Measurements from ENCODE around the gene TTN.

Gene TTN

DNA sequence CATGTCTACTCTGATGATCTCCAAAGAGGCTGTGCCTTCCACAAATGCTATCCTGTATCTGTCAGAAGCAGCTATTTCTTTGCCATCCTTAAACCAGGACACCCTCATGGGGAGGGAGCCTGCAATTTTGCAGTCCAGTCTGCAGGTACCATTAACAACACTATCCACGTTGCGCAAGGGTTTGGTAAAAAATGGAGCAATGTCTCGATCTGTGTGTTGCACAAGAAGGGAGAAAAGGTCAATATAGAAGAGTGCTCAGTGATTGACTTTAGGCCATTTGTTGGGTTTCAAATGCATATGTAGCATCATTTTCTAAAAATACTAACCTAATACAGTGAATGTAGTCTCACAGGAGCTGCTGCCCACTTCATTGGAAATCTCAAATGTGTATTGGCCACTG lies 74.3 kb downstream of the TTN start:
- no peaks in the 10 kb centered on the region for H3K27me3 Mint-ChIP-seq (ENCODE audit: low read depth)
- H3K36me3 Mint-ChIP-seq (ENCODE audit: low read depth) = no peaks in the 10 kb centered on the region
- H3K4me3 Mint-ChIP-seq = no peak overlapping the region
- H3K4me1 Mint-ChIP-seq = no peaks in the 10 kb centered on the region
- H3K27ac Mint-ChIP-seq = no peak overlapping the region
- H3K9me3 Mint-ChIP-seq = no peaks in the 10 kb centered on the region
- TF ChIP-seq, protein P1, sequence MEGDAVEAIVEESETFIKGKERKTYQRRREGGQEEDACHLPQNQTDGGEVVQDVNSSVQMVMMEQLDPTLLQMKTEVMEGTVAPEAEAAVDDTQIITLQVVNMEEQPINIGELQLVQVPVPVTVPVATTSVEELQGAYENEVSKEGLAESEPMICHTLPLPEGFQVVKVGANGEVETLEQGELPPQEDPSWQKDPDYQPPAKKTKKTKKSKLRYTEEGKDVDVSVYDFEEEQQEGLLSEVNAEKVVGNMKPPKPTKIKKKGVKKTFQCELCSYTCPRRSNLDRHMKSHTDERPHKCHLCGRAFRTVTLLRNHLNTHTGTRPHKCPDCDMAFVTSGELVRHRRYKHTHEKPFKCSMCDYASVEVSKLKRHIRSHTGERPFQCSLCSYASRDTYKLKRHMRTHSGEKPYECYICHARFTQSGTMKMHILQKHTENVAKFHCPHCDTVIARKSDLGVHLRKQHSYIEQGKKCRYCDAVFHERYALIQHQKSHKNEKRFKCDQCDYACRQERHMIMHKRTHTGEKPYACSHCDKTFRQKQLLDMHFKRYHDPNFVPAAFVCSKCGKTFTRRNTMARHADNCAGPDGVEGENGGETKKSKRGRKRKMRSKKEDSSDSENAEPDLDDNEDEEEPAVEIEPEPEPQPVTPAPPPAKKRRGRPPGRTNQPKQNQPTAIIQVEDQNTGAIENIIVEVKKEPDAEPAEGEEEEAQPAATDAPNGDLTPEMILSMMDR (IDR thresholded peaks at IDR 0.05; ENCODE audit: unreplicated experiment in 3 of 3) = no peak

DNA sequence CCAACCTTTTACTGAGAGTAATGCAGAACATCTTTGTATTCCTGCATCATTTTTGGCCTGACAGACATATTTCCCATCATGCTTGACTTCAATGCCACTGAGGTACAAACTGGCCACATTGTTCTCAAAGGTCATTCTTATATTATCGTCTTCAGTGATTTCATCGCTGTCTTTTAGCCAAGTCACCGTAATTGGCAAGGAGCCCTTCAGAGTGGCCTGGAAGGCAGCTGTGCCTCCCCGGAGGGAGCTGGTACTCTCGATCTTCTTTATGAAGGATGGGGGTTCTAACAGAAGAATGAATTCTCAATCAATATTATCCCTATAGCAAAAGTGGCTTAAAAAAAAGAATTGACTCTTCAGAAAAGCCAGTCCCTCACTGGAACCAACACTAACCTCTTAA lies 75.9 kb downstream of the TTN start:
- TF ChIP-seq, protein P1 (IDR thresholded peaks at IDR 0.05; ENCODE audit: unreplicated experiment in 3 of 3) = no peak
- Mint-ChIP-seq H3K36me3 (ENCODE audit: low read depth) (no peaks in the 10 kb centered on the region), H3K4me3 (no peak overlapping the region), H3K4me1 (no peaks in the 10 kb centered on the region), H3K27me3 (ENCODE audit: low read depth) (no peaks in the 10 kb centered on the region), H3K27ac (no peak overlapping the region), H3K9me3 (no peaks in the 10 kb centered on the region)

DNA sequence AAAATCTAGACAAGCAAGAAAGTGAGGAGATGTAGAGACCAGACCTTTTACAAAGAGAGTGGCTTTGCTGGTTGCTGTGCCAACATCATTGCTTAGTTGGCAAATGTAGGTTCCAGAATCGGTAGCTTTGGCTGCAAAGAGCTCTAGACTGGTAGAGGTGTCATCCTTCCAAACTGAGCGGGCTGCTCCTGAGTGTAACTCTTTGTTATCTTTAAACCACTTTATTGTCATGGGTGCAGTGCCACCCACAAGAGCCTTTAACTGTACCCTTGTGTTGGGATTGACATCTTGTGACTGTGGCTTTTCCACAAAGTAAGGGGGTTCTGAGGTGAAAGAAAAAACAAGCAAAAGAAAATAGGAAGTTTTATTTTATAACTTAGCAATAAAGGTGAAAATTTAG lies 77.2 kb downstream of the TTN start:
- no peaks in the 10 kb centered on the region for H3K4me1 Mint-ChIP-seq
- no peaks in the 10 kb centered on the region for H3K27me3 Mint-ChIP-seq (ENCODE audit: low read depth)
- no peak overlapping the region for H3K4me3 Mint-ChIP-seq
- H3K27ac Mint-ChIP-seq = no peak overlapping the region
- no peaks in the 10 kb centered on the region for H3K9me3 Mint-ChIP-seq
- no peaks in the 10 kb centered on the region for H3K36me3 Mint-ChIP-seq (ENCODE audit: low read depth)
- TF ChIP-seq, protein P1 (IDR thresholded peaks at IDR 0.05; ENCODE audit: unreplicated experiment in 3 of 3) = no peak

DNA sequence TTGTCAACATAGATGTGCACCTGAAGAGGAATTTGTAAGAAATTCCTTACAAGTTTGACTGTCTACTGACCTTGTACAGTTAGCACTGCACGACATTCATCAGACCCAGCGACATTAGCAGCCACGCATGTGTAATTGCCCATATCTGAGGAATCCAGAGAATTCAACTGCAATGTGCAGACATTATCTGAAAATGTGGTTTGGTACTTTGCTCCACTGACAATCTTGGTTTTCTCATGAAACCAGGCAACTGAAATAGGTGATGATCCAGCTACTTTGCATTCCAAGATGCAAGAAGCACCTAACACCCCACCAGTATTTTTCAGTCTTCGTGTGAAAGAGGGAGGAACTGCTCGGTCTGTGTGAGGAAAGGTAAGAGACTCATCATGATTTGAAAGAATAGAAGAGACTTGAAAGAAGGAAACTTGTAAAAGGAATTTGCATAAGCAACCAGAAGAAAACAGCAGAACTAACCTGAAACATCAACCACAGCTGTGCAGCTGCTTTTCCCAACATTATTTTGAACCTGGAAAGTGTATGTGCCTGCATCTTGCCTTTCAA lies 83.4 kb downstream of the TTN start:
- Mint-ChIP-seq H3K27me3 (ENCODE audit: low read depth) (no peaks in the 10 kb centered on the region), H3K9me3 (no peaks in the 10 kb centered on the region)
- TF ChIP-seq, protein P1 (IDR thresholded peaks at IDR 0.05; ENCODE audit: unreplicated experiment in 3 of 3) = no peak

DNA sequence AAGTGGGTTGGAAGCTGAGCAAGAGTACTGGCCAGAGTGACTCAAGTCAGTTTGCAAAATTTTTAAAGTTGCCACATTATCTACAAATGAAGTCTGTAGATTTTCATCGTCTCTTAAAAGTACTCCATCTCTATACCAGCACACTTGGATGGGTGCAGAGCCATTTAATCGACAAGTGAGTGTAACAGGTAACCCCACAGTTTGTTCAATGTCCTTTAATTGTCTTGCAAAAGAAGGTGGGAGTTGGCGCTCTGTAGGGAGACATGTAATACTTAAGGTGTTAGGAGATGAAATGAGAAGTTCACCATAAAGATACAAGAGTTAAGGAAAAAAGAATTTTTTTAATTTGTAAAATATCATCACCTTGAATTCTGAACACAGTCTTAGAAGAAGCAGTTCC lies 84.9 kb downstream of the TTN start:
- Mint-ChIP-seq H3K4me3 (no peak overlapping the region), H3K36me3 (ENCODE audit: low read depth) (no peaks in the 10 kb centered on the region), H3K4me1 (no peaks in the 10 kb centered on the region), H3K27ac (no peak overlapping the region), H3K9me3 (no peaks in the 10 kb centered on the region), H3K27me3 (ENCODE audit: low read depth) (no peaks in the 10 kb centered on the region)
- TF ChIP-seq, protein P1 (IDR thresholded peaks at IDR 0.05; ENCODE audit: unreplicated experiment in 3 of 3) = no peak

More for the DNA sequence above, 83.4 kb downstream of the TTN start:
- no peaks in the 10 kb centered on the region for H3K4me1 Mint-ChIP-seq
- no peak overlapping the region for H3K27ac Mint-ChIP-seq
- H3K36me3 Mint-ChIP-seq (ENCODE audit: low read depth) = no peaks in the 10 kb centered on the region
- no peak overlapping the region for H3K4me3 Mint-ChIP-seq

DNA sequence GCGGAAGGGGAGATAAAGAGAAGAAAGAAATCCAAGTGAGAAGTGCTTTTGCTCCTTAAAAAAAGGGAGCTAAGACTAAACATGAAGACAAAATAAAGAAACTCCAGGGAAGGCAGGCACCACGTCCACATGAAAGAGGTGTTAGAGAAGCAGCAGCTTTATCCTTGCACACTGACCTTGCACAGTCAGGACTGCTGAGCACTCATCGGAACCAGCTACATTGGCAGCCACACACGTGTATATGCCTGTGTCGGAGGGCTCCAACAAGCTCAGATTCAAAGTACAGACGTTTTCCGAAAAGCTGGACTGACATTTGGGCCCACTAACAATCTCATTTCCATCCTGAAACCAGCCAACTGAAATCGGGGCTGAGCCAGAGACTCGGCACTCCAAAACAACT lies 88.2 kb downstream of the TTN start:
- no peaks in the 10 kb centered on the region for H3K36me3 Mint-ChIP-seq (ENCODE audit: low read depth)
- TF ChIP-seq, protein P1 (IDR thresholded peaks at IDR 0.05; ENCODE audit: unreplicated experiment in 3 of 3) = no peak
- no peak overlapping the region for H3K4me3 Mint-ChIP-seq
- no peaks in the 10 kb centered on the region for H3K4me1 Mint-ChIP-seq
- no peak overlapping the region for H3K27ac Mint-ChIP-seq
- H3K9me3 Mint-ChIP-seq = no peaks in the 10 kb centered on the region
- no peaks in the 10 kb centered on the region for H3K27me3 Mint-ChIP-seq (ENCODE audit: low read depth)
